Embryonic facial prominence (tissue), 1 donor: Measurements from ENCODE around the gene ULBP3.
A peak's percentile ranks its signal among the peaks of the same experiment; 100 is the strongest.
"Not testable (repeated sequence)": the region's sequence is repeated elsewhere in the genome, so short reads cannot be mapped to it uniquely, and the experiment has no call there.

Source experiments
- DNase-seq: peaks from one replicate; pipeline ENCODE4 v3.0.0-alpha.2; 2016; ENCODE audit errors: extremely low spot score

Gene ULBP3

DNA sequence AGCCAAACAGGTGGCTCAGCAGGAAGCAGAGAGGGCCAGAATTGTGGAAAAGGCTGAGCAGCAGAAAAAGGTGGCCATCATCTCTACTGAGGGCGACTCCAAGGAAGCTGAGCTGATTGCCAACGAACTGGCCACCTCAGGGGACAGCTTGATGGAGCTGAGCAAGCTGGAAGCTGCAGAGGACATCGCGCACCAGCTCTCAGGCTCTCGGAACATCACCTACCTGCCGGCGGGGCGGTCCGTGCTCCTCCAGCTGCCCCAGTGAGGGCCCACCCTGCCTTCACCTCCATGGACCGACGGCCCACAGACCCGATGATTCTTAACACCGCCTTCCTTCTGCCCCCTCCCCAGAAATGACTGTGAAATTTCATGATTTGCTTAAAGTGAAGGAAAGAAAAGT is 25.8 kb downstream of the ULBP3 start:
- DNase-seq: no peak

DNA sequence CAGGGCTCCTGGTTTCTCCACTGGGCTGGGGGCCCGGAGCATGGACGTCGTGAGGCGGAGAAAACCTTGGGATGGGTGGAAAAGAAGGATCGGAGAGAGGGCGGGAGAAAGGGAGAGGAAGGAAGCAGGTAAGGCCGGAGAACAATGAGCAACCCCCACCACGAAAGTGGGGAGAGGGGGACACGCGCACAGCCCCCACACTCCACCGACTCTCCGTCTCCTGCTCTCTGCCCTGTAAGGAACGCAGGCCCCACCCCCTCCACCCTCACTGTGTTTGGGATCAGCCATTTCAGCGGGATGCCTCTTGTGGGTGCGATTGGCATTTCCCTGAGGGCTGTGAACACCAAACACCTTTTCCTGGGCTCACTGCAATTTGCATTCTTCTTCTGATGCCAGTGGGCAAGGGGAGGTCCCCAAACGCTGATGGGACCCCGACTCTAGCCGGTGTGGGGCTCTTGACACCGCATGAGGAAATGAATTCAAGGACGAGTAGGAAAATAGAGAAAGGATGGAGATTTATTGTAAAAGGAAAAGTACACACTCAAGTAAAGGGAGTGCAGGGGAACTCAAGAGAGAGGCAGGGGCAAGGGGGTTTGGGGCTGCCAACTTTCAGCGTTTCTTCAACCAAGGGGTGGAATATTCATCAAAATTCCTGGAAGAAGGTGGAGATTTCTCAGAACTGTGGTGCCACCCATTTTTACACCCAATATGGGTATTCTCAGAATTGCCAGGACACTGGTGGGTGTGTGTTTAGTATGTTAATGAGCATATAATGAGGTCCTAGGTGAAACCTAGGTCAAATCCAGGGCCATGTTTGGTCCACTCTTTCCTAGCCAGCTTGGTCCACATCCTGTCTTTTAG is 30.5 kb downstream of the ULBP3 start:
- no peak for DNase-seq

DNA sequence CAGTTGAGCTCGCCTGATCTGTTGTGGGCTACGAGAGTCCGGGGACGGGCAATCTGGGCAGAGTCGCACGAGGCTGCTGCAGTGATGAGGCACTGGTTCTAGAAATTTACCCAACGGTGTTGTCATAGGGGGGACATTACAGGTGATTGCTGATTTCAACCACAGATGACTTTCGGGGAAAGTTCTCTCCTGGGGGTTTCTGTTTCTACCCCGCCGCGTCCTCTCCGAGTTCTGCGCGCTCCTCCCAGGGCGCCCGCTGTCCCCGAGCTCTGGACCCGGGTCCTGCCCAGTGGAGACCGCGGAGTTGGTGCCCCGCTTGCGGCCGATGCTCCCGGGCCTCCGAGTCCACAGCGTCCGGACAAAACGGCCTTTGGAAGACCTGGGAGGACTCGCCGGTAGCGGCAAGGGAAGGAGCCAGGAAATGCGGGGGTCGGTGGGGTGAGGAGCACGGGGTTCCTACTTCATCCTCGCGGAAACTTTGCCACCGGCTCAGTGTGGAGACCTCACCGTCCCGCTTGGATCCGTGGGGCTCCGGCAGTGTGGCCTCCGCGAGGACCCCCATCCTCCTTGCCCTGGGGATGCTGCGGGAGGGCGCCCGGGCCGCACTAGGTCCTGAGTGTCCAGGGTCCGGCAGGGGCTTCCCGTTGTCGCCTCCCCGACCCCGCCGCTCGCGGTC is 31.3 kb downstream of the ULBP3 start:
- DNase-seq: no peak

GRCh38 chr6:150036081-150036480 is 32.8 kb downstream of the ULBP3 start:
- no peak for DNase-seq

DNA sequence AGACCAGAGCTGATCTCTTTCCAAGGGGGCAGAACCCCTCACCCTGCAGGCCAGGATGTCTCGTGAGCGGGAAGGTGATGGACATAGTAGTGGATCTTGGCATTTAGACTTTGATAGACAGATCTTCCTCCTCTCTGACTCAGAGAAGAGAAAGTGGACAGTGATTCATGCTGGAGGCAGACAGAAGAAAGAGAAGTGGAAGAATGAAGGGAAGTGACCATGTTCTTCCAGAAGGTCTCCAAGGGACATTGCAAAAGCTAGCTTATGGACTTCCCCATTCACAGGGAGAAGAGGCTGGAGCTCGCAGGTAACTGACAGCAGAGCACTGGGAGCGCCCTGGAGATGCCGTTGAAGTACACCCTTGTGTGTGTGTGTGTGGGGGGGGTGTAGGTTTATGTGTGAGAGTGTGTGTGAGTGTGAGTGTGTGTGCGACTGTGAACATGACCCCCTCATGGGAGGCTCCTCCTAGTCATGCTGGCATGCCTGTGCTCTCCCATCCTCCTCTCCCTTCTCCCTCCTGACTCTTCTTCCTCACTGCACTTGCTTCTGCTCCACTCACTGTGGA is 35.6 kb downstream of the ULBP3 start:
- DNase-seq: no peak

DNA sequence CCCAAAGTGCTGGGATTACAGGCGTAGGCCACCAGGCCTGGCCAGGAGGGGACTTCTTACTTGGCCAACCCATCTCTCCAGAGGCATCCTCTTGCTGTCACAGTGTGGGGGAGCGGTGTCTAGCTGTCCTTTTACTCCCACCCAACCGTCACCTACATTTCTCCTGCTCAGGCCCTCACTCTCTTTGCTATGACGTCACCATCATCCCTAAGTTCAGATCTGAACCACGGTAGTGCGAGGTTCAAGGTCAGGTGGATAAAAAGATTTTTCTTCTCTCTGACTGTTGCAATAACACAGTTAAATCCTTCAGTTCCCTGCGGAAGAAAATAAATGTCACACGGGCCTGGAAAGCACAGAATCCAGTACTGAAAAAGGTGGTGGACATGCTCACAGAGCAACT is 36.3 kb downstream of the ULBP3 start:
- DNase-seq: no peak

DNA sequence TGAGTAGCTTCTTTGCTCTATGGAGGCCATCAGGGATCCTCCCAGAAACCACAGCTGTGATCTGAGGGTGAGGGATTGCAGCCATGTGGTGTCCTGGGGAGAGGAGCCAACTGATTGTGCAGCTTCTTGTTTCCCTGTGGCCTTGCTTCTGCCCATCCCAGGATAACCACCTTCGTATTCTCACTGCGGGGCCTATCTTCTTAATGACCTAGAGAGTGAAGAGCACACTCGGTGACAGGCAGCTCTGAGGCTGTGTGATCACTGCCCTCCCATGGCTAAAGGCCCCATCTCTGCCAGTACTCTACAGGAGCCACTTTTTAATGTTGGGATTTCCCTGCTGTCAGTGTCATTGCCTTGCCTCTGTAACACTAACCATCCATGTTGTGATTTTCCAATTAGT is 38.3 kb downstream of the ULBP3 start:
- DNase-seq: no peak

- DNase-seq: no peak
Measured at GRCh38 chr6:150029749-150030148, 39.2 kb downstream of the ULBP3 start.

- no peak for DNase-seq
Measured at GRCh38 chr6:150029276-150029675, 39.6 kb downstream of the ULBP3 start.

- DNase-seq: no peak
Measured at GRCh38 chr6:150028799-150029198, 40.1 kb downstream of the ULBP3 start.

DNA sequence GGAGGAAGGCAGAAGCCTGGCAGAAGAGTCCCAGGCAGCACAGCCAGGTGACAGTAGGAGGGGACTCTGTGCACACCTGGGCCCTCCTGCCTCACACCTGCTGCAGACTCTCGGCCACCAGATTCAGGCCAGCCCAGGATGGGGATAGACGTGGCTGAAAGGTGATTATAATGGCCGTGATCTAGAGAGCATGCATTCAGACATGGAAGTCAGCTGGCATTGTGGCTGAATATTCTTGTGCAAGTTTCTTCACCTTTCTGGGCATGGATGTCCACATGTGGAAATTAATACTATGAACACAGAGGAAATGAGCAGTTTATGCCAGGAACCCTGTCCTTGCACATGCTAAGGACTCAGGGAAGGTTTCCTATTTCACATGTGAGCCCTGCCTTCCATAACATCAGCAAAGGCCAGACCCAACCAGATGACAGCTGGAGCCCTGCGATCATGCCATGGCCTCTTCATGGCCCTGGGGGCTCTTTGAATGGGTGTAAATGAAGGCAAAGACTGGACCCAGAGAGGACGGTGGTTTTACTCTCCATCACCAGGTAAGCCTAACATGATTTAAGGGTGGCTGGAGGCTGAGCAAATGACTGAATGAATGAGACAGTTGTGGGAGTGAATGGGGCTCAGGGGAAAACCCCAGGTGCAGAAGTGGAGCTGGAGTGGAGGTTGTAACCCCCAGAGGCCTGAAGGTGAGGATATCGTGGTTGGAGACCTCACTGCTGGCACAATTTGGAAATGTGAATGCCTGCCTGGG is 40.9 kb downstream of the ULBP3 start:
- no peak for DNase-seq

DNA sequence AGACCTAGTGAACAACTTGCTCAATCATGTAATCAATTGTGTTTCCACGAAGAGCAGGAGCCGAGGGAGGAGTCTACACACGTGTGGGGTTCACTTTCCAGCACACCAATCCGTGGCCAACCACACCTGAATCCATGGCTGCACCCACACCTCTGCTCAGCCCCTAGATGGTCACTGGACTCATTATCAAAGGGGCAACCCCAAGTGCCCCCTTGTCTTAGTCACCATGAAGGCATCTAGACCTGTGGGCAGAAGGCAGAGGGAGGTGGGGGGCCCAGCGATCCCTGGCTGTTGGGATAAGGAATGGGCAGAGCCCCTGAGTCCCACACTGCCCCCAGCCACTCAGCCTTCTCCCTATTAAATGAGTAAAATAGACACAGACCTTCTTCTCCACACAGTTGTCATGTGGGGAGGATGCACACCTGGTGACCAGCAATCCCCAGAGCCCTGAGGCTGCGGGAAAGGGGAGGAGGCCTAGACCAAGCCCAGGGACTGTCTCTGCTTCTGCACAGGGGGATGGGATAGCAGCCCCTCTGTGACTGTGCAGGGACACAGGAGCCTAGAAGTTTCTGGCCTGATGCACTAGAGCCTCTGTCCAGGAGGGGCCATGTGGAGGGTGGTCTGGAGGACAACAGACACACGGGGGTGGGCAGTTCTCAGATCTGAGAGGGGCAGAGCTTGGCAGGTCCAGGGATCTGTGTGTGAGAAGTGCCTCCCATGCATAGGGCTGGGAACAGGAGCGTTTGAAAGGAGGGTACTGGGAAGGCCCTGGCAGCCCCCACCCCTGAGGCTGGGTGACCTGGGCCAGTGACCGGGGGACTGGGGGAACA is 41.7 kb downstream of the ULBP3 start:
- no peak for DNase-seq

DNA sequence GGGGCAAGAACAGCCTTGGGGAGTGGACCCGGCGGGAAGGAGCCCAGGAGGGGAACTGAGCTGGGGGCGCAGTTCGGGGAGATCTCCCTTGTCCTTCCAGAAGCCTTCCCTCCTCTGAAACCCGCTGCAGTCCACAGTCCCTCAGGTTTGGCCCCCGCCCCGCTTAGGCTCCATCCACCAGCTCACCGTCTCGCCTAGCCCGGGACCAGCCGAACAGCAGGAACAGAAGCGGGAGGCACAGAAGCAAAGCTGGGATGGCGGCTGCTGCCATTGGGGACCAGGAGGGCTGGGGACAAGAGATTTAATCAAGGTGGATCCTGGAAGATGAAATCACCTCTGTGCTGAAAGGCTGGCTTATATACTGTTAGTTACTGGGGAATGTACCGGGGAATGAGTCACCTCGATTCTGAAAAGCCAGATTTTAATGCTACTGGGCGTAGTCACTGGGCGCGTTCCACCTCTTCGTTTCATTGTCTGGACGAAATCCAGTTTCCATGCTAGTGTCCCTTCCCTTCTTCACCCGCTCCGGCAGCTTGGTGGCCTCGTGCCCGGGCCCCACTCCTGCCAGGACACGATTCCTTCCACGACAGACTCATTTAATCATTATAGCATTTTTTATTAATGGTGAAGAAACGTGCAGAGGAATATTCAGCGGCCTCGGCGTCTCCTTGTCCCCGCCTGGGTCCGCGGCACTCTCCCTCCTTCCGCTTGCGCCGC is 43.6 kb downstream of the ULBP3 start, which contains the start of gene RAET1L:
Gene RAET1L (minus strand): TSS at position 332 of the 717 bp plus-strand sequence. CDS start 61 bp downstream, at position 271.
- DNase-seq: peak; percentile 18

DNA sequence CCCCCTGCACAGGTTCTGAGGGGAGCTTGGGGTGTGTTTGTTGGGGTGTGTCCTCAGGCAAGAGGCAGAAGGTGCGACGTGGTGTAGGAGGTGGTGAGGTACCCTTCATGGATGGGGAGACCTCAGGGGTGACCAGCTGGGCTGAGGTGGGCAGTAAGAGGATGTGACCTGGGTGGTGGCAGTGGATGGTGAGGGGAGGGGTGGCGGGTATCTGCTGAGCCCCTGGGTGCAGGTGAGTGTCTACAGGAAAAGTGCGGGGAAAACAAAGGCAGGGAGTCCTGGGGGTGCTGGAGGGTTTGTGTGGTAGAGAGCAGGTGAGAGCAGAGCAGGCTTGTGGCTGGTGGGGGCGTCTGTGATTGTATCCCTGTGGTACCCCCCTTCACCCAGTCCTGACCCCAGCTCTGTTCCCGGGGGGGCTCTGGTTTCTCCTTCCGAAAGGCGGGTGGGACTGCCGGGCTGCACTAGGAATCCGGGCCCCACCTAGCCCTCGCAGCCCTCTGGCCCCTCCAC is 44.2 kb downstream of the ULBP3 start:
- DNase-seq: no peak

- DNase-seq: not testable (repeated sequence)
Measured at GRCh38 chr6:150024021-150024420, 44.9 kb downstream of the ULBP3 start.

DNA sequence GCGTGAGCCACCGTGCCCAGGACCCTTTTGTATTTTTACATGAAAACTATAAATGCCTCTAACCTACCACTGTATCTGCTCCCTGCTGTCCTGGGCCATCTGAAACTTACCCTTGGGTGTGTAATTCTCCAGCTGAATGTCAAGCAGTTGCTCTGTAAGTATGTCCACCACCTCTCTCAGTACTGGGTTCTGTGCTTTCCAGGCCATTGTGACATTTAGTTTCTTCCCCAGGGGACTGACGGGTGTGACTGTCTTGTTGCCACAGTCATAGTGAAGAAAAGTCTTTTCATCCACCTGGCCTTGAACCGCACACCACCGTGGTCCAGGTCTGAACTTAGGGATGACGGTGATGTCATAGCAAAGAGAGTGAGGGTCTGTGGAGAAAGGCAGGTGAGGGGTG is 47.1 kb downstream of the ULBP3 start:
- DNase-seq: not testable (repeated sequence)

DNA sequence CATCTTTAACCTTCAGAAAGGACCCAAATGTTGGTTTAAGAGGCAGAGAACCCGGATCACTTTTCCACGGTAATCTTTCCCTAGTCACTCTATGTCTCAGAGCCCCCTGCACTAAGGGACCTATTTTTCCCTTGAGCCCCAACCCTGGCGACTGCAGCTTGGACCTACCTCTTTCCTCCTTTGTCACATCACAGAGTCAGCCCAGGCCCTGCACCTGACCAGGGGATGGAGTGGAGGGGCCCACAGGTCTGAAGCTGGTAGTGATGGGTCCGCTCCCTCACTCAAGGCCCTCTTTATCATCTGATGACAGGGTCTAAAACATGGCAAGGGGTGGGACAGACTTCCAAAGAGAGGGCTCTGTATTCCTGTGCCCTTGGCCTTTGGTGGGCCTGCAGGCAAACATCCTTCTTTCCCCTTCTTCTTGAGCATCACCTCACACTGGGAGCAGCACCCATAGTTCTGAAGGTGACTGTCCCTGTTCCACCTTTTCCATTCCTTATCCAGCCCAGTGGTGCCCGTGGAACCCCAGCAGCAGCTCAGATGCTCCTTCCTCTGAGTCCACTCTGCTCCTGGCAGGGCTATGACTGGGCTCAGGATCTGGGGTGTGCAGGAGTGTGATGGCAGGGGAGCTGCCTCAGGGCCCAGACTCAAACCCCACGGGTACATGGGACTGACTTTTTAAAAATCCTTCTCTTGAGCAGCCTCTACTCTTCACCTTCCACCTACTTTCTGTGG is 49.9 kb downstream of the ULBP3 start:
- DNase-seq: no peak

GRCh38 chr6:150017186-150017521 is 51.8 kb downstream of the ULBP3 start:
- DNase-seq: not testable (repeated sequence)

DNA sequence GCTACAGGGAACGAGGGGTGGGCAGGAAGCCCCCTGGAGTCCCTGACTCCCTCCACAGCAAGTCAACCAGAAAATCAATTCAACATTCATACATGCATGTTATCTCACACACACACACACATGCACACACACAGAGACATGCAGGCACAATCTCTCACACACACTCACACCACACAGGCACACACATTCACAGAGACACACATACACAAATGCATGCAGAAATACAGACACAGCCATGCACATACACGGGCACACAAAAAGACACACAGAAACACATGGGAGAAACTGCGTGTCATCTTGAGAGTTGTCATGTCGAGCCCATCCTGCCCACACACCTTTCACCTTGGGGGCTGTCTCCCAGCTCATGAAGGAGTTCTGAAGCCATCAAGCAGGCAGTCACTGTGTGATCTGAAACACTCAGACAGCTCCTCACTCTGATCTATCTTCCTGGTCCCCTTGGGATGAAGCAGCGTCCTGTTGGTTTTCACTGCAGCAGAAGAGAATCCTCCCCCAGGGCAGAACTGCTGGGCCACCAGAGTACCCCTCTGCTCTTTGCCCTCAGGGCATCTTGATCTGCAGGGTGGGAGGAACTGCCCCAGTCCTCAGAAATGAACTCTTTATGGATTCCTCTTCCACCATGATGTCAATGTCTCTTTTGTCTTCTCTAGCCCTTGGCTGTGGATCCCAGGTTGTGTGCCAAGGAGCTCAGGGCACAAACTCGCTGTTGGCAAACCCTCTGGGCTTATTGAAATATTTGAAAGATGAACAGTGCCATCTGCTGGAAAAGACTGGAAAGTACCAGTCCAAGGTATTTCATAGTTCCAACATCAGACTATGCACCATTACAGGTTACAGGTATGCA is 52.4 kb downstream of the ULBP3 start:
- DNase-seq: no peak
